GM21390 (cell line): Measurements from ENCODE around the gene PSORS1C2.
"Not testable (repeated sequence)": the region's sequence is repeated elsewhere in the genome, so short reads cannot be mapped to it uniquely, and the experiment has no call there.

Experiments used
- ATAC-seq: cut with Tn5 transposase; IDR thresholded peaks from one replicate; pipeline ENCODE4 v1.9.1; 2021; ENCODE audit not compliant: unreplicated experiment

Gene PSORS1C2

GRCh38 chr6:31138982-31139381, at the start of gene PSORS1C2:
Gene PSORS1C2 (minus strand): TSS chr6:31139066. CDS start chr6:31139026, 40 bp downstream.
- ATAC-seq: no peak

- no peak for ATAC-seq
Observed at GRCh38 chr6:31187780-31188194, 48.9 kb upstream of the PSORS1C2 start.

GRCh38 chr6:31186052-31186734, 47.3 kb upstream of the PSORS1C2 start:
- no peak for ATAC-seq

GRCh38 chr6:31185695-31186051, 46.8 kb upstream of the PSORS1C2 start:
- ATAC-seq: not testable (repeated sequence)

GRCh38 chr6:31183859-31184258, 45.0 kb upstream of the PSORS1C2 start:
- not testable (repeated sequence) for ATAC-seq

- not testable (repeated sequence) for ATAC-seq
Observed at GRCh38 chr6:31183287-31183686, 44.4 kb upstream of the PSORS1C2 start.

GRCh38 chr6:31180500-31180899, 41.6 kb upstream of the PSORS1C2 start:
- ATAC-seq: no peak

GRCh38 chr6:31179896-31180295, 41.0 kb upstream of the PSORS1C2 start:
- ATAC-seq: no peak

GRCh38 chr6:31179042-31179386, 40.1 kb upstream of the PSORS1C2 start:
- ATAC-seq: no peak

GRCh38 chr6:31178143-31179041, 39.5 kb upstream of the PSORS1C2 start:
- ATAC-seq: no peak

GRCh38 chr6:31175971-31176370, 37.1 kb upstream of the PSORS1C2 start:
- ATAC-seq: no peak

GRCh38 chr6:31174378-31174777, 35.5 kb upstream of the PSORS1C2 start:
- no peak for ATAC-seq

- no peak for ATAC-seq
Observed at GRCh38 chr6:31173406-31173805, 34.5 kb upstream of the PSORS1C2 start.

GRCh38 chr6:31172973-31173384, 34.1 kb upstream of the PSORS1C2 start:
- ATAC-seq: no peak

GRCh38 chr6:31171931-31172905, 33.4 kb upstream of the PSORS1C2 start:
- ATAC-seq: no peak

GRCh38 chr6:31170987-31171671, 32.3 kb upstream of the PSORS1C2 start:
- ATAC-seq: no peak

- ATAC-seq: no peak
Observed at GRCh38 chr6:31170600-31170881, 31.7 kb upstream of the PSORS1C2 start, which contains the start of gene POU5F1. Gene POU5F1 (minus strand): TSS chr6:31170682. CDS start chr6:31170620, 62 bp downstream.

GRCh38 chr6:31169858-31170599, 31.2 kb upstream of the PSORS1C2 start:
- ATAC-seq: not testable (repeated sequence)

GRCh38 chr6:31169123-31169857, 30.4 kb upstream of the PSORS1C2 start:
- no peak for ATAC-seq
